Right renal cortex interstitium (tissue), 3 donors: ENCODE results near the gene DRICH1. TPM values are rescaled to one million over a fixed set of nuclear protein-coding genes. Genes with fewer than 3 reads are reported as not detected.
"Not testable (repeated sequence)": the region's sequence is repeated elsewhere in the genome, so short reads cannot be mapped to it uniquely, and the experiment has no call there.

Source experiments
- DNase-seq, 3 donors: peaks; one replicate each; pipeline ENCODE4 v3.0.0-alpha.2; 2013; ENCODE audit warnings: low read depth in 3 of 3, low spot score in 2 of 3
- polyA plus RNA-seq, 3 donors: library from polyadenylated mRNA; unstranded; fragments of 120-200 nt; gene quantifications; one replicate each; pipeline ENCODE4 v1.2.1, GENCODE V29; 2013; ENCODE audit not compliant: insufficient read length in 3 of 3

The DRICH1 gene
- polyA plus RNA-seq, 3 donors = 1.4 to 2.5 (median 1.7) TPM

- DNase-seq = no peak
These were observed 28.9 kb downstream of the DRICH1 start for GRCh38 chr22:23603266-23603665.

DNA sequence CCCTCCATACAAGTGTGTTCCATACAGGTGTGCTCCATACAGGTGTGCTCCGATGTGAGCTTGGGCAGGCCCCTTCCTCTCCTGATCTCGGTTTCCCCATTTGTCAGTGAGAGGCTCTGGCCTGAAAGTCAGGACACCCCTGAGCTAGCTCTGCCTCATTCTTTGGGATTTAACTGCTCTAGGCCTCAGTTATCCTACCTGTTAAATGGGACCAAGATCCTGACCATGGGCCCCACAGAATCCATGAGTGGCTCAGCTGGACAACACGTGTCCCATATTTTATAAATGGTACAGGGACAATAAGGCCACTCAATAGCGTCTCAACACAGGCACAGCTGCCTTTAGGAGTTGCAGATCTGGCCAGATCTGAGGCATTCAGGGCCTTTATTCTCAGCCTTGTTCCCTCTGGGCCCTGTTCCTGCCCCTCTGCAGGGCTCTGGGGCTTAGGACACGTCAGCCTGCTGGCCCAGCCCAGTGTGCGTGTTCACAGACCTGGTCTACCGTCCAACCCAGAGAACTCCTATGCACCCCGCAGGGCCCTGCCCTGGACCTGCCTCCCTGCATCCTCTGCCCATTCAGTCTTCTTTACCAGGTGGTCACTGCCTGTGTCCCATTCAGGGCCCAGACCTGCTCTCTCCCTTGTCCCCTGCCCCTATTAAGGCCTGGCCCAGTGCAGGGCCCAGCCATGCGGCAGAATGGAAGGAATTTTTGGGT lies 33.2 kb downstream of the DRICH1 start:
- DNase-seq = no peak

- DNase-seq = not testable (repeated sequence)
These were observed 34.4 kb downstream of the DRICH1 start for GRCh38 chr22:23597576-23598268.

- DNase-seq = not testable (repeated sequence)
These were observed 36.2 kb downstream of the DRICH1 start for GRCh38 chr22:23595904-23596303.

DNA sequence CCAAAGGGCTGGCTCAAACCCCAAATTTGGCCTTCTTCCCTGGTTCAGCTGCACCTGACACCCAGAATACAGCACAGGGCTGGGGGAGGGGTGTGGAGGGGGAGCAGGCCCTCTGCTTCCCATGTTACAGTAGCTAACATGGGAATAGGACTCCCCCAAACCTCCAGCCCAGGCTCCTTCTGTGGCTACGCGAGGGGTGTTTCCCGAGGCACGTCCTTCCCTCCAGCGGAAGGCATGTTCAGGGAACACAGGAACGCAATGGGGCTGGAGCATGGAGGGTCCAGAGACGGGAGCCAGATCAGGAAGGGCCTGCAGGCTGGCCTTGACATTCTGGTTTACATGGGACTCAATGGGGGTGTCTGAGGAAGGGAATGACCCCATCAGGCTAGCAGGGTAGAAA lies 40.3 kb downstream of the DRICH1 start:
- no peak for DNase-seq

DNA sequence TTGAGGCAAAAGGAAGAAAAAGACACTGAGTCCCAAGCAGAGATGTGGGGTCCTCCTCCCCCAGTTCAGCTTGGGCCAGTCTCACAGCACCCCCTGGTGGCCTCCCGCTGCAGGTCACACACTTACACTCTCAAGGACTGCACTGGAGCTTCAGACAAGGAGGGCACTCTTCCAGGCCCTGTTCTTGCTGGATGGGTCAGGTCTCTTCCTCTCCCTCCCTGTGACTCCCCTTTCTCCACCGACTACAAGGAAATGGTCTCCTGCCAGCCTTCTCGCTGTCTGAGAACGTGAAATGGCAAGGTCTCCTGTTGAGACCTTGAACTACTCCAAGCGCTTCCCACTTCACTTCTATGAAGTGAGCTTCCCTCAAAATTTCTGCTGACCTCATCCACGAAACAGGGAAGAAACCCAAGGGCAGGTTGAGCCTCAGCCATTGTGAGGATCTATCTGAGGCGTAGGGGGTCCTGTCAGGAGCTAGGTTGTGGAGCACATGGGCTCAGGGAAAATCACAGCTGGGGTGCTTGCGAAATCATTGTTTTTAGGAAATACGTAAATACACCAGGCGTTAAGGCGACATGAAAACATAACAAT lies 40.8 kb downstream of the DRICH1 start:
- peak; percentile 33 to 40 (median 36) for DNase-seq

- DNase-seq = no peak
These were observed 48.3 kb downstream of the DRICH1 start for GRCh38 chr22:23583836-23584235.

DNA sequence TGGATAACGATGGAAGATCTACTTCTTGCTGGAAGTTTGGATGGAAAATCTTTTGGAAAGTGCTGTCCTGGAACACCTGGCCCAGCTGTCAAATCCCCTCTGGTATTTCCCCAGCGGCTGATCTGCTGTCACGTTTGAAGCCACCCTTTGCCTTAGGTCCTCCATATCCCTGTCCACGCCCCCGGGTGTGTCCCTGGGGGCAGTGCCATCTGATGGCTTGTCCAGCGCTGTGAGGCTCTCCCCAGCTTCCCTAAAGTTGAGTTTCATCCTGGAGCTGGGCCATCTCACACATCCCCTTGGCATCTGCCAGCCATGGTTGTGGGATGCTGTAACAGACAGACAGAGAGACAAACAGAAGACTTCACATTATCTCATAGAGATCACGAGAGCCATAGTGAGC lies 49.0 kb downstream of the DRICH1 start:
- DNase-seq = no peak

DNA sequence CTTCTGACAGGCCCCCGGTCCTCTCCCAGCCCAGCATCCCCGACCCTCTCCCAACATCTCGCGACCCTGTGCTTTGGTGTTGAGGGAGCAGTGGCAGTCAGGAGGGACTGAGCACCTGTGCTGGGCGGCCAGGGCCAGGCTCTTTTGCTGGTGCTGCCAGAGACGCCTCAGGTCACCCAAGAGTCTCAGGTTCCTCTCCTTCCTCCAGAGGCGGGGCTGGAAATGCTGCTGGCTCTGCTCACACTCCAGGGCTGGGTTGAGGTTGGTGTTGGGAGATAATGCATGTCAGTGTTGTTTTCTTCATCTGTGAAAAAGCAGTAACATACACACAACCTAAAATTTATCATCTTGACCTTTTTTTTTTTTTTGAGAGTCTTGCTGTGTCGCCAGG lies 50.9 kb downstream of the DRICH1 start:
- no peak for DNase-seq

- no peak for DNase-seq
These were observed 51.4 kb downstream of the DRICH1 start for GRCh38 chr22:23580576-23581259.

- no peak for DNase-seq
These were observed 52.1 kb downstream of the DRICH1 start, which contains the start of gene IGLL1 for GRCh38 chr22:23579870-23580575. Gene IGLL1, minus strand, starts transcription at chr22:23580290. Its CDS starts 100 bp downstream, at chr22:23580190.

DNA sequence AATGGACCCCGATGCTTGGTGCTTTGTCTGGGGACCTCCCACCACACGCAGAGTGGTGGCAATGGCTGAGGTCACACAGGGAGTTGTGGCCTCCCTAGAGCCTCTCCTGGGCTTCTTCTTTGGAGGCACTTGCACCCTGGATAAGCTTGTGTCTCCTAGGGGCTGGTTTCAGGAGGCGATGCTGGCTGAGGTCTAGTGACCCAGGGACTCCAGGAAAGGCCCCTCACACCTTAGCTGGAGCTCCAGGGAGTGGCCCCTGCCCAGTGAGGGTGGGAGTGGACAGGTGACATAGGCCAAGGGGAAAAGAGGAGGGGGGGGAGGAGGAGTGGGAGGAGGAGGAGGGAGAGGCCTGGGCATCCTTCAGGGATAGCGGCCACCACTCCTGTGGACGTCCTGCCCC lies 52.8 kb downstream of the DRICH1 start:
- DNase-seq = no peak

DNA sequence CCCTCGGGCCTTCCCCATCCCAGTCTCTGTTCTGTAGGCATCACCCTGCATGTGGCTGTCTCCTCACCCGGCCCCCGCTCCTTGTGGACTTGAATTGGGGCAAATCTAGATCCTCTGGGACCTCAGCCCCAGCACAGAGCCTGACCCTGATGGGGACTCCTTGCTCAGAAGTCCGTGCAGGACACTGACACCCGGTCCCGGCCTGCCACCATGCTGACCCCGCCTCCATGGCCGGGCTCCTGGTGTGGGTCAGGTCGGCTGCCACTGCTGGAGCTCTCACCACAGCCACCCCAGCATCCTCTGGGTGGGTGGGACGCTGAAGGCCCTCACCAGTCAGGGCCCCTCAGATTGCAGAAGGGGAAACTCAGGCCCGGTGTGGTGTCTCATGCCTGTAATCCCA lies 53.8 kb downstream of the DRICH1 start:
- DNase-seq = no peak

DNA sequence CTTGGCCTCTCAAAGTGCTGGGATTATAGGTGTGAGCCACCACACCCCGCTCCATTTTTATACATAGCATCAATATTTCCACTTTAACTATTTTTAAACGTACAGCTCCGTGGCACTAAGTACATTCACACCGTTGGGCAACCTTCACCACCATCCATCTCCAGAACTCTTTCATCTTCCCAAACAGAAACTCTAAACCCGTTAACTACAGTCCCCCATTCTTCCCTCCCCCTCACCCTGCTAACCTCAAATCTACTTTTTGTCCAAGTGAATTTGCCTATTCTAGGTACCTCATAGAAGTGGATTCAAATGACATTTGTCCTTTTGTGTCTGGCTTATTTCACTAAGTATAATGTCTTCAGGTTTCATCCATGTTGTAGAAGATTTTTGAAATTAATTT lies 55.4 kb downstream of the DRICH1 start:
- DNase-seq = no peak

DNA sequence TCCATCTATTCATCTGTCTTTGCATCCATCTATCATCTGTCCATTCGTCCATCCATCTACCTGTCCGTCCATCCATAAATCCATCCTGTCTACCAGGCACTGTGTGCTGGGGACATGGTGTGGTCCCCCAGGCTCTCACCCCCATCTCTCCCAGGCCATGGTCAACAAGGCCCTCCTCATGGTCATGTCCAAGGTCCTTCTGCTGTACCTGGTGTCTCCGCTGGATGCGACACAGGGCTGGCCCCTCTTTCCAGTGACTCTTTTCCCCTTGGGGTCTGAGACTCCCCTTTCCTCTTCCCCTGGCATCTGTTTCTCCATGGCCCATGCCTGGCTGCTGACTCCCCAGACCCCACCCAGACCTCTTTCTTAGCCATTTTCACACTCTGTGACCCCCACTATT lies 56.5 kb downstream of the DRICH1 start:
- DNase-seq = no peak

DNA sequence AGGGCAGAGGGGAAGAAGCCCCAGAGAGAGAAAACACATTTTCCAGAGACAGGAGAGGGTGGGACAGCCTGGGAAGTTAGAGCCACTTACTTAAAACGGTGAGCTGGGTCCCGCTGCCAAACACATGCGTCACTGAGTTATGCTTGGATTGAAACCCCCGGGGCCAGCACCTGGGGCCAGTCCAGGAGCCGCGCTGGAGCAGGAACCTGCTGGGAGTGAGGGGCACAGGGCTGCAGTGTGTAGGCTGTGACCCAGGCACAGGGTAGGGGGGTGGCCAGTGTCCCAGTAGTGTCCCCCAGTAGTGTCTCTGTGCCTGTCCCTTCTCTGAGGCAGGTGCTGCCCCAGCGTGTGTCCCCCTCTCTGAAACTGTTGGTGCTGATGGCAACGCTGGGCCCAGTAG lies 57.2 kb downstream of the DRICH1 start:
- DNase-seq = no peak

- DNase-seq = no peak
These were observed 57.7 kb downstream of the DRICH1 start for GRCh38 chr22:23574371-23574811.

- not testable (repeated sequence) for DNase-seq
These were observed 58.4 kb downstream of the DRICH1 start for GRCh38 chr22:23573701-23574235.

DNA sequence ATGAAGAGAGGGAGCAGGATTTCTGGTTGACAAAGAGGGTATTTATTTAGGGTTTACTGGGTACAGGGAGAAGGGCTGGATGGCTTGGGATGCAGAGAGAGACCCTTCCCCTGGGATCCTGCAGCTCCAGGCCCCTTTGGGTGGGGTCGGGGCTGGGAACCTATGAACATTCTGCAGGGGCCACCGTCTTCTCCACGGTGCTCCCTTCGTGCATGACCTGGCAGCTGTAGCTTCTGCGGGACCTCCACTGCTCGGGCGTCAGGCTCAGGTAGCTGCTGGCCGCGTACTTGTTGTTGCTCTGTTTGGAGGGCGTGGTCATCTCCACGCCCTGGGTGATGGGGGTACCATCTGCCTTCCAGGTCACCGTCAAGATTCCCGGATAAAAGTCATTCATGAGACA lies 59.0 kb downstream of the DRICH1 start:
- not testable (repeated sequence) for DNase-seq

- DNase-seq = no peak
These were observed 60.6 kb downstream of the DRICH1 start for GRCh38 chr22:23571486-23571885.
